HG02938 (cell line): ENCODE results near the gene KIDINS220.

Experiments
- ATAC-seq: cut with Tn5 transposase; IDR thresholded peaks from one replicate; pipeline ENCODE4 v1.9.1; 2021; ENCODE audit warnings: mild to moderate bottlenecking, moderate library complexity; ENCODE audit not compliant: unreplicated experiment

KIDINS220 gene

GRCh38 chr2:8806885-8807704, 30.3 kb downstream of the KIDINS220 start:
- no peak for ATAC-seq

DNA sequence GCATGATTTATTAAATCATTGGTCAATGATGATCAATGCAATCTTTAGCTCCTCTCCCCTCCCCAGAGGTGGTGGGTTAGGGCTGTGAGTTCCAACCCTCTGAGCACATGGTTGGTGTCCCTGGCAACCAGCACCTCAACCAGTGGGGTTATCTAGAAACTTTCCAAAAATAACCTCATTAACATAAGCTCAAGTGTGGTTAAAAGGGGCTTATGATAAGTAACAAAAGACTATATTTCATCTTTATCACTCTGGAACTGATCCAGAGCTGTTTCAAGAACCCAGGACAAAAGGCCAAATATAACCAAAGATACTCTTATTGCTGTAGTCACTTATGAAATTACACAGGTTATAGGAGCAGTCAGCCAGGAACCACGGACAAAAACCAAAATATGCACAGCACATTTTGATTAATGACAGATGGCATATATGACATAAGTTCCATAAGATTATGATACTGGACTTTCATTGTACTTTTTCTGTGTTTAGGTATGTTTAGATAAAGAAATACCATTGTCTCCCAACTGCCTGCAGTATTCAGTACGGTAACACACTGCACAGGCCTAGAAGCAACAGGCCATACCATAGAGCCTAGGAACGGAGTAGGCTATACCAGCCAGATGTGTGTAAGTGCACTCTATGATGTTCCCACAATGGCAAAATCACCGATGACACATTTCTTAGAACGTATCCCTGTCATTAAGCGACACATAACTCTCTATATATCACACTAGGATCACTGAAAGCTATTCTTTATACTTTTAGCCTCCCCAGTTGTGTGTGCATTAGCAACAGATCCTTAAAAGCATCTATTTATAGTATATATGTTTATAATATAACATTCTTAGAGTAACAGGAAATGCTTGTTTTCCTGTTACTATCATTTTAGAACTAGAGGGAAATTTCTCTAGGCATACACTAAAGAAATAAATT, 31.9 kb downstream of the KIDINS220 start:
- ATAC-seq = no peak

GRCh38 chr2:8803658-8804379, 33.6 kb downstream of the KIDINS220 start:
- ATAC-seq = peak; percentile 99

DNA sequence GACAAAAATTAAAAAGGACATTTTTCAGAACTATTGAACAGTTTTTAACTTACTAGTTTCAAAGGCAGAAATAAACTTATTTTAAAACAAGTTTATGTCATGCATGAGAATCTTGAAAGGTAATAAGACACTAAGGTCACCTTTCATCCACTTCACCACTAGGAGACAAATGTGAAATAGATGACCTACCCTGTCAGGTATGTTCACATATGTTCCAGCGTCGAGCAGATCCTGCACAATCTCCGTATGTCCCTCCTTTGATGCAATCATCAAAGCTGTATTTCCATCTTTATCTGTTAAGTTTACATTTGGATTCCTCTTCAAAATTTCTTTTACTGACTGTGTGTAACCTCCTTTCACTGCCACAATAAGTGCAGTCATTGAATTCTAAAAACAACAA, 34.7 kb downstream of the KIDINS220 start:
- no peak for ATAC-seq

DNA sequence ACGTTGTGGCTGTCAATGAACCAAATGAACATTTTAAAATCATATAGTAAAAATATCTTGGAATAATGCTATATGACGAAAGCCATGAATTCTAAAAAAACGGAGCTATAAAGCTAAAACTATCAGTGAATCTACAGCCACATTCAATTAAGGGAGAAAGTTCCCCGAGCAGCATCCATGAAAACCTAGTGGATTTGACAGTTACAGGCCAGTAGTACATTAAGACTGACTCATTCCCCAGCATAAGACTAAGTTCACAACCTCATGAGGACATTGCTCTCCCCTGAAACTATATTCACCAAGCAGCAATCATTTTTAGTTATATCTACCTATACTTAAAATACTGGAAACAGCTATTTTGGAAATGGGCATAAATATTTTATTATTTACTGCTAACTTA, 36.6 kb downstream of the KIDINS220 start:
- no peak for ATAC-seq

DNA sequence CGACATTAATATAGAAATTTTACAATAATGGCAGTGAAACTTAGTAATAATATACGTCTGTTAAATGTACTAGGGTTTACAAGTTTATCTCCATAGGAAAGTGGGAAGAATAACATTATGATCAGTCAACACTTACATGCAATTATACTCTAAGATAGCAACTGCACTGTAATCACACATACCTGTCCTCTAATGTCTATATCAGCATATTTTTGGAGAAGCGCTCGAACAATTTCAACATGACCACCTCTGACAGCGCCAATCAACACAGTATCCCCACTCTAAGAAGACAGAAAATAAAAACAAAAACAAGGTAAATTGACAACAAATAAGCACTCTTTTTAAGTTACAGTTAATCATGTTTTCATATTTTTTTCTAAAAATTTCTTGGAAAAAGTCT, 37.2 kb downstream of the KIDINS220 start:
- ATAC-seq = no peak

GRCh38 chr2:8799004-8799403, 38.4 kb downstream of the KIDINS220 start:
- ATAC-seq = no peak

- ATAC-seq = no peak
These were observed 39.0 kb downstream of the KIDINS220 start for GRCh38 chr2:8798393-8798792.

- no peak for ATAC-seq
These were observed 39.7 kb downstream of the KIDINS220 start for GRCh38 chr2:8797682-8798081.

DNA sequence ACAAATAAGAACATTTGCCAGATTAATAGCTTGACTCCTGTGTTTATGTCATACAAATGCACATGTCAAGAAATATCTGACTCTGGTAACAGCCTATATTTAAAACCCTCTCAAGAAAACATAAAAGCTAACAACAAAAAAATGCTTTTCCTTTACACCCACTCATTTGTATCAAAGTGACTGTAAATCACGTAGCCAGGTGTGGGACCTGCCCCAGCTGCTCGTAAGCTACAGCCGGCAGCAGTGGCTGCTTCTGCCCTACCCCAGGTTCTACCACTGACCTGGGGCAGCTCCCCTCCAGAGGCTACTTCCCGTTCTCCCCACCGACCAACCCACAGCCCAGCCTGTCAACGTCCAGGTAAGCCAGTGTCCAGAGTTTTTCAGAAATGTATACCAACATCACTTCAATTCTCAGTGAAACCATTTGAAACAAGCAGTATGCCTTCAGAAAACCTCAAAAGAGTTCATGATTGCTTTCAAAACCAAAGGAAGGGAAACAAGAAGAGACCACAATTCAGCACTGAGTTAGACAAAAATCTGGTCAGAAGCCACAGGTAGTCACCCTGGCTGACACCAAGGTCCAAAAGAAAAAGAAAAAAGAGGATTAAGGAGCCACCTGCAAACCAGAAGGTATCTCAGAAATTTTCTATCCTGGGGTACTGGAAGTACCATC, 40.4 kb downstream of the KIDINS220 start:
- ATAC-seq = peak; percentile 68

DNA sequence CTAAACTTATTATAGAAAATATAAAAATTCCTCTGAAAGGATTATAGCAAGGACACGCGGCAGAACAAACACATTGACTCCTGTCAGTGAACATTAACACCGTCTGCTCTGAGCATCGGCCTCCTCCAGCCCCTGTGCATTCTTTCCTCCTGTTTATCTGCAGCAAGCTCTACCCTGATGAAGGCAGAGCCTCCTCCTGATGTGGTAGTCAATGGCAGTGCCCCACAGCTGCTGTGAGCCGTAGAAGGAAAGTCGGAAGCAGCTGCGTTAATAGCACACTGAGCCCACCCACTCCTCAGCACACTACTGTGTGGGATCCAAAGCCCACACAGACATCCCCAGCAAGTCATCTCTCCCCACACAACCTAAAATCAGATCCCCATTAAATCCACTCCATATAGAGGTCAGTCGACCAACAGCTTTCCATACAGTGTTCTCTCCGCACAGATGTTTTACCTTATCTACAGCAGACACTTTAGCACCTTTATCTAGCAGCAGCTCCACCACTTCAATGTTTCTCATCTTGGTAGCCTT, 41.0 kb downstream of the KIDINS220 start:
- ATAC-seq = no peak

DNA sequence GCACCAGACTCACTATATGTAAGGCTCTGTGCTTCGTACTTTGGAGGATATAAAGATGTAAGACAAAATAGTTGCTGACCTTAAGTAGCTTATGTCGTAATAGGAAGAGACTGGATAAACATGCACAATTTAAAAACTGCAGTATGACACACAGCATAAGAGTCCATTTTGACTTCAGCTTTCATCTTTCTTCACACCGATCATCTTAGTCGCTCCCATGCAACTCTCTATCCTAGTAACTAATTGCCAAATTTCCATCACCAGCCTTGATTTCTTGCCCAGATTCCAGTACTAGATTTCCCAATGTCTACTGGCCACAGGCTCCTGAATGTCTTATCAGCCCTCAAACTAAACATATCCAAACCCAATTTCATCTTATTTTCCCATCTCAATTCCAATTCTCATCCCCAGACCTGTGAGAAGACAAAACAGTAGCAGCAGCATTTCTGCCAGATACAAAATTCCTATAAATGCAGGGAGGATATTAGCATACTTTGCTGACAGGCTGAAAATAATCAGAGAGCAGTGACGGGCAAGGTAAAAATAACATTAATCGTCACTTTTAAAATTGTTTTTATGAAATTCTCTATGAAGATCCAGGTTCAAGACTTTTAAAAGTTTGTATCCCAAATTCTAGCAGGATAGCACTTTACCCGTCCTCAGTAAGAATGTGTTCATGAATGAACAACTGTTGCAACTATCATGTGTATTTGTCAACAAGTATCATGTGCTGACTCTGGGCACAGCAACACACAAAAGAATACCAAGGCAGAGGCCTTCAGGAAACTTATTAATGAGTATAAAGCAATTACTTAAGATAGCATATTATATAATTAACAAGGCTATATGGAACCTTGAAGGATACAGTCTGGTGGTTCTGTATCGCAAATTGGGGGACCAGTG, 42.2 kb downstream of the KIDINS220 start:
- no peak for ATAC-seq

- ATAC-seq = no peak
These were observed 46.7 kb downstream of the KIDINS220 start for GRCh38 chr2:8790739-8791162.

- no peak for ATAC-seq
These were observed 51.0 kb downstream of the KIDINS220 start for GRCh38 chr2:8786463-8786862.

DNA sequence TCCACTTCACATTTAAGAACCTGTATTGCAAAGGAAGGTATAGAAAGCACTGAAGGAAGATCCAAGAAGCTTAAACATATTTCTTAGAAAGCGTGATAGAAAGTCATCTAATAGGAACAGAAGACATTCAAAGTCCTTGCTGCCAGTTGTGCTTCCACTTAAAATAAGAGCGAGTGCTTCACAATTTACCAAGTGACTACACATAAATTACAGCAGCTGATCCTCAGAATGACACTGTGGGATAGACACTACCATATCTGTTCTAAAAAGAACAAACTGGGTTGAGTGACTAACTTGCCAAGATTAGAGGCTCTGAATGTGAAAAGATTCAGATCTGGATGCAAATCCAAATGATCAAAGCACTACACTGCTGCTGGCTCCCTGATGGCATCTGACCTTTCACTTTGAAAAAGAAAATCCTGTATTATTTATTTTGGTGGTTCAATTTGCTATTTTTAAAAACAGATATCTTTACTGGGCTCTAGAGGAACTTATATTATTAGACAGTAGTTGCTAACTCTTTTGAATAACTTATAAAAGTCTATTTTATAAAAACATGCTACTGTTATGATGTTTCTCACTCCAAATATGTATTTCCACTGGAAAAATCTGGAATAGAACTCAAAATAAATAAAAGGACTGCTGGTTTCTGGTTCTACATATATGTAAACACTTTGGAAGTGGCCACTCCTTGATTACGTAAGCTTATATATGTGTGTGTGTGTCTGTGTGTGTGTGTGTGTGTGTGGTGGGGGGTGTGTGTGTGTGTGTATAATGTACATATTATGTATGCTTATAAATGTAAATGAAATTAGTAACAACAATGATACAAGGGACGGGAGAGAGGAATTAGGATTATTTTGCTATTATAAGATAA, 57.4 kb downstream of the KIDINS220 start:
- ATAC-seq = no peak

- no peak for ATAC-seq
These were observed 63.0 kb downstream of the KIDINS220 start for GRCh38 chr2:8774371-8774770.

GRCh38 chr2:8767324-8767723, 70.1 kb downstream of the KIDINS220 start:
- no peak for ATAC-seq

- no peak for ATAC-seq
These were observed 75.8 kb downstream of the KIDINS220 start for GRCh38 chr2:8761529-8762164.
